NCI-H1694 treated with DMSO at 0.1 percent for 48 hours (cell line): ENCODE results near the gene TMPRSS9.
A peak's percentile ranks its signal among the peaks of the same experiment; 100 is the strongest.
"Not testable (repeated sequence)": the region's sequence is repeated elsewhere in the genome, so short reads cannot be mapped to it uniquely, and the experiment has no call there.

ENCODE experiments used
- DNase-seq: peaks from one replicate; lab custom pipeline; 2025; lab: John Stamatoyannopoulos, UW

Gene TMPRSS9

GRCh38 chr19:2461751-2462634 lies 101.9 kb downstream of the TMPRSS9 start:
- DNase-seq: no peak

GRCh38 chr19:2462635-2463421 lies 102.8 kb downstream of the TMPRSS9 start:
- no peak for DNase-seq

- DNase-seq: not testable (repeated sequence)
Observed at GRCh38 chr19:2463694-2464093, 103.6 kb downstream of the TMPRSS9 start.

- DNase-seq: no peak
Observed at GRCh38 chr19:2464389-2464788, 104.3 kb downstream of the TMPRSS9 start.

- DNase-seq: no peak
Observed at GRCh38 chr19:2468596-2468995, 108.5 kb downstream of the TMPRSS9 start.

GRCh38 chr19:2469102-2469914 lies 109.2 kb downstream of the TMPRSS9 start:
- DNase-seq: no peak

GRCh38 chr19:2469915-2470200 lies 109.8 kb downstream of the TMPRSS9 start:
- not testable (repeated sequence) for DNase-seq

- peak; percentile 17 for DNase-seq
Observed at GRCh38 chr19:2474232-2475017, 114.4 kb downstream of the TMPRSS9 start.

GRCh38 chr19:2475018-2475701 lies 115.1 kb downstream of the TMPRSS9 start:
- no peak for DNase-seq
